Frontal cortex (tissue), 4 donors: Measurements from ENCODE around the gene PPP2CA. TPM values are rescaled to one million over a fixed set of nuclear protein-coding genes. Genes with fewer than 3 reads are reported as not detected.
"Not testable (repeated sequence)": the region's sequence is repeated elsewhere in the genome, so short reads cannot be mapped to it uniquely, and the experiment has no call there.

Experiments used
- DNase-seq, 2 donors: peaks; one replicate each; pipeline ENCODE4 v3.0.0; 2012; ENCODE audit warnings: low spot score in 2 of 2
- FAIRE-seq: peaks from 2 replicates; lab custom pipeline; 2012; peaks lifted over from hg19 to GRCh38; lab: Jason Lieb, UNC
- total RNA-seq: library from RNA; depleted of rRNA; stranded (reverse); fragments of >200 nt; gene quantifications from one replicate; pipeline ENCODE4 v1.2.3, GENCODE V29; 2014
- donor health status: control.
- donor health status: control.
- donor health status: control.

Gene PPP2CA
- 141 TPM for total RNA-seq

DNA sequence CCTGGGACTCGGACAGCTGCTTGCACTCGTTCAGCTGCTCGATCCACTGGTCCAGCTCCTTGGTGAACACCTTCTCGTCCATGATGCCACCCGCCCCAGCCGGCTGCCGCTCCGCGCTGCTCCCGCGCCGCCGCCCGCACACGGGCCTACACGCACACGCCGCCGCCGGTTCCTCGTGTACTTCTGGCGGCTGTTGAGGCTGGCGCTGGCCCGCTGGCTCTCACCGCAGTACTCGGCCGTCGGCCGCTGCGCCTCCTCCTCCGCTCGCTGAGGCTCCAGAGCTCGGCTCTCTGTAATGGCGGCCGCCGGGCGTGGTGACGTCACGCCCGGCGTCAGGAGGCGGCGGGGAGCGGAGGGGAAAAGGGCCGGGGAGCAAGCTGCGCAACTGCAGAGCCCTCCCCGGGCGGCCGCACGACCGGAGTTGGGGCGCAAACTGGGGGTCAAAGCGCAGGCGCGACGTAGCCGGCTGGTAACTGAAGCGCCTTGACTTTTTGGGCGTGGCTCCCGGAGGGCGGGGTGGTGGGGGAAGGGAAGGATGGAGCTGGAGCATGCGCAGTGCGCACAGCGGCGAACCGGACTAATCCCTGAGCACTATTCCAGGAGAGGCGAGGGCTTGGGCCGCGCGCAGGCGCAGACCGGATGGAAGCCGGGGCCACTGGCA is at the start of gene PPP2CA:
Gene PPP2CA, minus strand, starts transcription at position 294 of the 661 bp plus-strand sequence. Its CDS starts 212 bp downstream, at position 82.
- DNase-seq (peak; percentile 87 to 93), FAIRE-seq (no peak)

DNA sequence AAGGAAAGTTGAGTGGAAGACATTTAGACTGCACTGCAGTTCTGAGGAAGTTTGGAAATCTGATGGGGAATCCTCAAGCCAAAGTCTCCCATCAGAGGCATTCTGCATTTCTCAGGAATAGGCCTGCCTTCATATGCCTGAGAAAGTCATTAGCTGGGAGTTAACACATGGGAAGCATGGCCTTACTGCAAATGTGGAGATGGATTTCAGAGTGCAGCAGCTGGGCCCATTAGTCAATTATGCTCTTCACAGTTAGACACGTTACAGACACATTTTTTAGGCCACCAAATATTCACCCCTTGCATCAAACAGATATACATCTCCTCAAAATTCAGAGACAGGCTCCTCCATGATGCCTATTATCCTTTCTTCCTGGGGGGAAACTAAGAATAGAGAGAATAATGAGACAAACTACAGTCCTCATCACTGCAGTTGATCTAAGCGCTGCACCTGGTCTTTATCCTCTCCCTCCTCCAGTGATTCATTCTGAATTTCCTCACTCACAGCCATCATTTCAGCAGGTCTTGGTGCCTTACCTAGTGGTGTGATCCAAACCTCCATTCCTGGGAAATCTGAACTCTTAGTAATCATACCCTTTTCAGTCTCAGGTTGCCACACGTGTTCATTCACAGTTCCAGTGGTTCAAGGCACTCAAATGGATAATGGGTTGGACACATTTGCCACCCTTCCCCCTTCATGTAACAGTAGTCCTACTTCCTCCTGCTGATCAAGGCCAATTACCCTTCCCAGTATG is 47.9 kb upstream of the PPP2CA start:
- FAIRE-seq (no peak), DNase-seq (no peak)

DNA sequence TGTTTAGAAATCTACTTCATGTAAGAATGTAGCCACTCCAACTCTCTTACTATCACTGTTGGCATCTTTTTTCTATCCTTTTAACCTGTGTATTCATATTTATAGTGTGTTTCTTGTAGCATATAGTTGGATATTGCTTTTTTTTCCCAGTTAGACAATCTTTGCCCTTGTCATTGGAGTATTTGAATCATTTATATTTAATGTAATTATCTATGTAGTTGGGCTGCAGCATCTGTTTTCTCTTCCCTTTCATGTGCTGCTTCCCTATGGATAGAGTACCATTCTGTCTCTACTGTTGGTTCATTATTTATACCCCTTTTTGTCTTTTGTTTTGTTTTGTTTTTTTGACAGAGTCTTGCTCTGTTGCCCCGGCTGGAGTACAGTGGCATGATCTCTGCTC is 45.2 kb upstream of the PPP2CA start:
- FAIRE-seq, result no peak

DNA sequence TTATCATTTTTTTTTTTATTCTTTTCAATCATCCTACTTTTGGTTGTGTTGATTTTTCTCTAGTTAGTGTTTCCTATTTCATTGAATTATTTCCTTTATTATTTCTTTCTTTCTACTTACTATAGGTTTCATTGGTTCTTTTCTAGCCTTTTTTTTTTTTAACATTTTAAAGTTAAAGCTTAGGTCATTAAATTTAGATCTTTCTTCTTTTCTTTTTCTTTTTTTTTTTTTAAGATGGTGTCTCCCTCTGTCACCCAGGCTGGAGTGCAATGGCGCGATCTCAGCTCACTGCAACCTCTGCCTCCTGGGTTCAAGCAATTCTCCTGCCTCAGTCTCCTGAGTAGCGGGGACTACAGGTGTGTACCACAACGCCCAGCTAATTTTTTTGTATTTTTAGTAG is 43.0 kb upstream of the PPP2CA start:
- DNase-seq (no peak), FAIRE-seq (no peak)

More for the DNA sequence above, 45.2 kb upstream of the PPP2CA start:
- DNase-seq, result no peak

DNA sequence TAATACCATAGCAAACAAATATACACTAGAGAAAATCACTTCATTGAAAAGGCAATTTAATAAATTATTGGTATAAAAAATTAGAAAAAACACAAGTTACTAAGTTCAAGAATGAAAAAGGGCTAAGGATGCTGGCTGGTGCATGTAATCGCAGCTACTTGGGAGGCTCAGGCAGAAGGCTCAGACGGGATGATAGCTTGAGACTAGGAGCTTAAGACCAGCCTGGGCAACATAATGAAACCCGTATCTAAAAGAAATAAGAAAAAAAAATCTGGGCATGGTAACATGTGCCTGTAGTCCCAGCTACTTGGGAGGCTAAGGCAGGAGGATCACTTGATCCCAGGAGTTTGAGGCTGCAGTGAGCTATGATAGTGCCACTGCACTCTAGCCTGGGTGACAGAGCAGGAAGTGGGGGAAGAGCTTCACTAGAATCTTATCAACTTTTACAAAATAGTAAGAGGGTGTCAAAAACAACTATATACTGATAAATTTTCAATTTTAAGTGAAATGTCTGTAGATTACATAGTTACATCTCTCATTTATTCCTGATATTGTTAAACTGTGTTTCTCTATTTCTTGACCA is 42.2 kb upstream of the PPP2CA start:
- DNase-seq (no peak), FAIRE-seq (no peak)

DNA sequence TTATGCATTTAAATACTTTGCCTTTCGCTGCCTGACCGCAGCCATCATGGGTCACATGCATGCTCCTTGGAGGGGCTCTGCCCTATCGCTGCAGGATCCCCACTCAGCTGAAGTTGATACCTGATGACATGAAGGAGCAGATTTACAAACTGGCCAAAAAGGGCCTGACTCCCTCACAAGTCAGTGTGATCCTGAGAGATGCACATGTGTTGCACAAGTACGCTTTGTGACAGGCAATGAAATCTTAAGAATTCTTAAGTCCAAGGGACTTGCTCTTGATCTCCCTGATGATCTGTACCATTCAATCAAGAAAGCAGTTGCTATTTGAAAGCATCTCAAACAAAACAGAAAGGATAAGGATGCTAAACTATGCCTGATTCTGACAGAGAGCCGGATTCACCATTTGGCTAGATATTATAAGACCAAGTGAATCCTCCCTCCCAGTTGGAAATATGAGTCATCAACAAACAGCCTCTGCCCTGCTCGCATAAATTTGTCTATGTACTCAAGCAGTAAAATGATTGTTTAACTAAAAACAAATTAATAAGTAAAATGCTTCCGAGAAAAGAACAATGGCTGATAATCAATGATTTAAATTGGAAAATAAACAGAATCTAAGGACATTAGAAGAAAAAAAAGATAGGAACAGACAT is 41.6 kb upstream of the PPP2CA start:
- DNase-seq, result no peak
- no peak for FAIRE-seq

DNA sequence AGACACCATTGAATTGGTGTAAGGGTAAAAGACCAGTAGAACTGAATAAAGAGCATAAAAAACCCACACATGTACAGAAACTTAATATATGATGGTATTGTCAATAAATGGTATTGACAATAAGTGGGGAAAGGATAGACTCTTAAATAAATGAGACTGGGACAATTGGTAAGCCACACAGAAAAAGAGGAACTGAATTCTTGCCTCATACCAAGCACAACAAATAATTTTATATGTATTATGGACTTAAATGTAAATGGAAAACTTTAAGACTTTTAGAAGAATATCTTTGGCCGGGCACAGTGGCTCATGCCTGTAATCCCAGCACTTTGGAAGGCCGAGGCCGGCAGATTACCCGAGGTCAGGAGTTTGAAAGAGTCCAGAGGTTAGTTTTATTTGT is 37.9 kb upstream of the PPP2CA start:
- no peak for DNase-seq
- no peak for FAIRE-seq

DNA sequence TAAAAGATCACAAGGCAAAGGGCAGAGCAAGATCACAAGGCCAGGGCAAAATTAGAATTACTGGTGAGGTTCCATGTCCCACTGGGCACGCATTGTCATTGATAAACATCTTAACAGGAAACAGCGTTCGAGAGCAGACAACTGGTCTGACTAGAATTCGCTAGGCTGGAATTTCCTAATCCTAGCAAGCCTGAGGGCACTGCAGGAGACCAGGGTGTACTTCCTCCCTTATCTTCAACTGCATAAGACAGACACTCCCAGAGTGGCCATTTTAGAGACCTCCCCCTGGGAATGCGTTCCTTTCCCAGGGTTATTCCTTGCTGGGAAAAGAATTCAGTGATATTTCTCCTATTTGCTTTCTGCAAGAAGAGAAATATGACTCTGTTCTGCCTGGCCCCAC is 36.8 kb upstream of the PPP2CA start:
- FAIRE-seq, DNase-seq: not testable (repeated sequence)

DNA sequence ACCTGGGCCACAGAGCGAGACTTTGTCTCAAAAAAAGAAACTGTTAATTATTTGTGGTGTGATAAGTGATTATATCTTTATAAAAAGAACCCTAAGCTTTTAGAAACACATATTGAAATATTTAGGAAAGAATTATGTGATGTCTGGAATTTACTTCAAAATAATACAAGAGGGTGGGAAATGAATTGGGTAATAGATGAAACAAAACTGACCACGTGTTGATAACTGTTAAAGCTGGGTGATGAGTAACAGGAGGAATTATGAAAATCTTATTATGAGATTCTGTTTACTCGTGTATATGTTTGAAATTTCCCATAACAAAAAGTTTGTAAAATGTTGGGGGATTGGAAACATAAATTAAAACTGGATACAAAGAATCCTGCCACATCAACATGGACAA is 33.0 kb upstream of the PPP2CA start:
- no peak for FAIRE-seq
- no peak for DNase-seq

DNA sequence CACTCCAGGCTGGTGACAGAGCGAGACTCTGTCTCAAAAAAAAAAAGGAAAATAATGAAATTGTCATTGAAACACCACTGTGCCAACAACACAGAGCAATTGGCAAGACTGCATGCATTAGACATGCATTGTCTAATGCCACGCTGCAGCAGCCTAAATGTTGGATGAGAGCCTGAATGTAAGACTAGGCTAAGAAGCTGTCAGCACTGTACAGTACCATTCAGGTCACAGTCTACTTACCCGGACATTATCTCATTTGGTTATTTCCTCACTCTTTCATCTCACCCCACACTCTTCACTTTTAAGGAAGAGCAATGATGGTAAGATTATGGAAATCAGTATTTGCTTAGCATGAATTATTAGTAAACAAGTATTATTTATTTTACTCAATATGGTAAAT is 31.3 kb upstream of the PPP2CA start:
- DNase-seq, result no peak
- FAIRE-seq, result no peak

DNA sequence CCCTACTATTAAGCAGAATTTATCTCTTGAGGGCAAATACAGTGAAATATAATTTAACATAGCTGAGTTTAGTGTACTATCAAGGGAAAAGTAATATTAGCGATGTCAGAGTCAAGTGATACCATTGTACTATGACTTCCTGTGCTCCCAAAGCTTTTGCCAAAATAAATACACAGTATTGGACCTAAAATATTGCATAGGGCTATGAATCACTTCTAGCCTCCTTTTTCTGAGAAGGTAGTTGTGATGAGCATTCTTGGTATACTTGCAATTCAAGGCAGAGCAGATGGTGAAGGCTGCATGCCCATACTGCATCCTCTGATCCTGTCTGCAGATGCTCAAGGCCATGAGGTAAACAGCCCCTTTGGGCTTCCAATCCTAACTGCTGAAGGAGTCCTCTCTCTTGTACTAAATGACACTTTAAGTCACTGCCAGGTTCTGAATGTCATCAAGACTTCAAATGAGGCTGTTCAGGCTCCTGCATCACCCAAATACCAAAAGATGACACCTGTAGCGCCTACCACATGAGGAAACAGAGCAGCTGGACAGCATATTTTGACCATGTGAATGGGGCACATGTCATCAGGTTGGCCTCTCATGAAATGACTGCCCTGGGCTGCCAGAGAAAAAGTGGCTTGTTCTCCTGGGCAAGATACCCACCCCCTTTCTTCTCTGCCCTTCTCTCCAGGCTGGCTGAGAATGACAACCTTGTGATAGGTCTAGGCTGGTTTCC is 29.7 kb upstream of the PPP2CA start:
- DNase-seq, result no peak
- no peak for FAIRE-seq

DNA sequence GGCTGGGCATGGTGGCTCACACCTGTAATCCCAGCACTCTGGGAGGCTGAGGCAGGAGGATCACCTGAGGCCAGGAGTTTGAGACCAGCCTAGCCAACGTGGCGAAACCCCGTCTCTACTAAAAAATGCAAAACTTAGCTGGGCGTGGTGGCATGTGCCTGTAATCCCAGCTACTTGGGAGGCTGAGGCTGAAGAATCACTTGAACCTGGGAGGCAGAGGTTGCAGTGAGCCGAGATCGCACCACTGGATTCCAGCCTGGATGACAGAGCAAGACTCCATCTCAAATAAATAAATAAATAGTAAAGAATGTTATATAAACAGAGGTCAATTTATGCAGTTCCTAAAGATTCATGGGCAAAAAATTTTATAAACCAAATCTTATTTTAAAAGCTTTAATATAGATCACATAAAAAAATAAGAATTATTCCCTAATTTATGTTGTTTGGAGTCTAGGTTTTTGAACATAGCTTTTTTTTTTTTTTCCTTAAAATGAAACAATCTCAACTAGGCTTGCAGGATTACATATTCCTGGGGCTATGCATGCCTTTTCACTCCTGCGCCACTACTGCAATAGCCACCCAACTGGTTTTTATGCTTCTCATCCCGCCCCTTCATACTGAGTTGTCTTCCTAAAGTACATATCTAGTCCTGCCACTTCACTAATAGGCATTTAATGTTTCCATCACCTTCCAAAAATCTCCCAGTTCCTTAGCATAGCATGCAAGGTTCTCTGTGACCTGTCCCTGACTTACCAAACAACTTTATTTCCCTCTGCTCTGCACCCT is 27.7 kb upstream of the PPP2CA start:
- FAIRE-seq, result not testable (repeated sequence)

DNA sequence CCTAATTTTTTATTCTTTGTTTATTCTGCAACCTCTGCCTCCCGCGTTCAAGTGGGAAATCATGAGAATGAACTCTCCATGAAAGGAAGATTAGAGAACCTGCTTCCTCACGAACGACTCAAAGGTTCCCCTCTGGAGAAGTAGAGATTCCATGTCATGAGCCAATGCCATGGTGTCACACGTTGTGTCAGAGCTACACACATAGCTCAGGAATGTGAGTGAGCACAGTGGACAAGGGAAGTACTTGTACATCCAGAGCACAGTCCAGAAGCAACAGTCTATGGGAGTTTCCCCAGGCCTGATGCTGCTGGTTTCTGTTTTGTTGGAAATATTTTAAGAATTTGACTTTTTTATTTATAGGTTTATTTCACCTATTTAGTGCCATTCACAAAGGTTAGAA is 26.8 kb upstream of the PPP2CA start:
- DNase-seq (no peak), FAIRE-seq (no peak)

More for the DNA sequence above, 27.7 kb upstream of the PPP2CA start:
- DNase-seq, result not testable (repeated sequence)

DNA sequence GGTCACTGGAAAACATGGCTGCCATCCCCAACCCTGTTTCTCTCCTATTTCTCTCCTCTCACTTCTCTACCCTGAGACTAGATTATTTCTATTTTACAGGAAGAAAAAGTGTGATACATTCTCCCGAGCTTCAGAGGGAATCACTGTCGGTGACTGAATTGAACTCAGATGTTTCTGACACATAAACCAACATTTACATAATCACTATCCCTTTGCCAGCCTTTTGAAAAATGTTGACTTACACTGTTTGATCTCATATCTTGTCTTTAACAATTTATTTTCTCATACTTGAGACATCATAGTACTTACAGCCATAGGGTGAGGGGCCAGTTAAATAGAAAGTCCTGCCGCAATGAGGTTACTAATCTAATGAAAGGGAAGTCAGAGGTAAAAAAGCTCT is 25.1 kb upstream of the PPP2CA start:
- DNase-seq (no peak), FAIRE-seq (no peak)

DNA sequence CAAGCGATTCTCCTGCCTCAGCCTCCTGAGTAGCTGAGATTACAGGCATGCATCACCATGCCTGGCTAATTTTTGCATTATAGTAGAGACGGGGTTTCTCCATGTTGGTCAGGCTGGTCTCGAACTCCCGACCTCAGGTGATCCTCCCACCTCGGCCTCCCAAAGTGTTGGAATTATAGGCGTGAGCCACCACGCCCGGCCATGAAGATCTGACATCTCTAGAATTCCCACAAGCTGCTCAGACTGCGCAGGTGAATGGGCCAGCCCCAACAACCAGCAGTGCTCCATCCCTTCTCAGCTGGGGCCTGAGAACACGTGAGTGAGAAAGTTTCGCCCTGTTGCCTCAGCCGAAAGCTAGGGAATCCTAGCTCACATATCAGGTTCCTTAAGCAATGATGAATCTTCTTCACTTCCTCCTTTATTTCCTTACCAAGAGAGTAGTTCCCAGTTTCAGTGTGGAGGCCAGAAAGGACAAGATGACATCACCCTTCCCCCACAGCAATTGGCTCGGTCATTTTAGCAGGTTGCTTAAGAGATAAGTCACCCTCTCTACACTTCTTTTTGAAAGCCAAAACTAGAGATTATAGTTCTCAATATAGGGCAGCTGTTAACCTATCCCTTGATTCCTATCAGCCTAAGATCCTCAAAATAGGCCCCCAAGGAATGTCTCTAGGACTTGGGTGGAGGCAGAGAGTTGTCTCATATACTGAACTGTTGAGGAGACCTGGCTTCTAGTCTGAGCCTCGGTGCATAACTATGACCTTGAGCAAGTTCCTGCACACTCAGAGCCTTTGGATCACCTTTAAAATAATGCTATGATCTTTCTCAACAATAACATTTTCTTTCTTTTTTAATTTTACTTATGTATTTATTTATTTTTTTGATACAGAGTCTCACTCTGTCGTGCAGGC is 23.9 kb upstream of the PPP2CA start:
- no peak for DNase-seq
- FAIRE-seq, result no peak

DNA sequence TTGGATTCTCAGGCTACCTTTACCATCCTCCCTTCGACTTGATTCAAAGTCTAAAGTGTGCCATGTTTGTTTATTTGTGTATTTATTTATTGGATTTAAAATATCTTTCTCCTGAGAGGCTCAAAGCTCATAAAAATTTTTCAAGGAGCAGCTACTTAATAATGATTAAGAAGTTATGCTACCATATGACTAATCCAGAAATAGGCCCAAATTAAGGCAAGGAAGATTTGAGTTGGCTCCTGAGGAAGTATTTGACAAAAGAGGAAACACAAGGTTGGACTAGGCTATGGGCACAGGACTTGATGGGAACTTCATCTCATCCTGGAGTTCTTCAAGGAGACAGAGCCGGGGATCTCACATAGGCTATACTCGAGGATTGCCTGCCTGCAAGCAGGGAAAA is 22.4 kb upstream of the PPP2CA start:
- no peak for FAIRE-seq
- no peak for DNase-seq

DNA sequence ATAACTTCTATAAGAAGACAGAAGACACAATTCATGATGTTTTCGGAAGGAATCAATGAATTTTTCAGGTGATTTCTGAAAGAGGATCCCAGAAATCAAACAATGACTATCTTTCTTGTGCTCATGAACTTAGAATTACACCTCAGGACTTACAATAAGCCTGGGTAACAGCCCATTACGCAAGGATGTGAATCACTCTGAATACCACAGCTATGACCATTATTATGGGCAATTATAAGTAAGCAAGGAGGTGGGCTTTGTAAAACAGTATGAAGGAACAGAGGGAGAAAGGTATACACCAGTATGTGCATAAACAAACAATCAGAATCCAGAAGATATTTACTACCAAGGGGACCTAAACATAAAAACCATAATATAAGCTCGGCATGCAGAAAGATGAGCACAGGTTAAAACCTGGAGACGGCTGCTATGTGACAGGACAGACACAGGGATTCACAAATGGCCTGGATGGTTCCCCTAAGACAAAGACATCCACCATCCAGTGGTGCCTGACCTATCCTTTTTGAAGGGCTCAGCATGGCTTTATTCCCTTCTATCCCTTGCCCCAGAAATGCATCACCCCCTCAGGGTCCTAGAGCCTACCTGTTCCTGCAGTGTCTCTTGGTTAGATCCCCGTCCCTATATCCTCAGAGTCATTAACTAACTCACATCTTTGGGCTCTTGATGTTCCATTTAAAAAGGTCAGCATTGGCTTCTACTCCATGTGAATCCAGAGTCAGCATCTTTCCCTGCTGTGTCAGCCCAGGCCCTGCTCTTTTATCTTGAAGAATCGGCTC is 21.8 kb upstream of the PPP2CA start:
- DNase-seq, result no peak
- no peak for FAIRE-seq
